ENCODE measurements around the gene MYBBP1A. TPM values are rescaled to one million over a fixed set of nuclear protein-coding genes. Genes with fewer than 3 reads are reported as not detected.
A peak's percentile ranks its signal among the peaks of the same experiment; 100 is the strongest.

MYBBP1A gene
- total RNA-seq, 1 experiment from 2014 or later, result 177 TPM

- intact Hi-C loops (cut with micrococcal nuclease; ENCODE audit: unreplicated experiment), result no loop called here
- ChIA-PET POLR2A (ENCODE audit: low non-redundant PET) (no interaction called here), CTCF (no interaction called here)
- Histone ChIP-seq H3K27ac (ENCODE audit: low read depth, low read length, poor library complexity, severe bottlenecking) (no peak overlapping the region), H3K27me3 (replicated peaks; ENCODE audit: insufficient read depth, low read depth, low read length, poor library complexity) (peaks cover 10% of the 10 kb centered on the region), H3K4me1 (ENCODE audit: insufficient read depth, low read length, poor library complexity, severe bottlenecking) (no peaks in the 10 kb centered on the region), H3K4me3 (ENCODE audit: low read depth, low read length, poor library complexity, severe bottlenecking) (no peak overlapping the region), H3K9me3 (ENCODE audit: low read depth, low read length, poor library complexity, severe bottlenecking) (no peaks in the 10 kb centered on the region), H3K36me3 (ENCODE audit: insufficient read depth, low read length, poor library complexity, severe bottlenecking) (no peaks in the 10 kb centered on the region)
- TF ChIP-seq, protein P1, sequence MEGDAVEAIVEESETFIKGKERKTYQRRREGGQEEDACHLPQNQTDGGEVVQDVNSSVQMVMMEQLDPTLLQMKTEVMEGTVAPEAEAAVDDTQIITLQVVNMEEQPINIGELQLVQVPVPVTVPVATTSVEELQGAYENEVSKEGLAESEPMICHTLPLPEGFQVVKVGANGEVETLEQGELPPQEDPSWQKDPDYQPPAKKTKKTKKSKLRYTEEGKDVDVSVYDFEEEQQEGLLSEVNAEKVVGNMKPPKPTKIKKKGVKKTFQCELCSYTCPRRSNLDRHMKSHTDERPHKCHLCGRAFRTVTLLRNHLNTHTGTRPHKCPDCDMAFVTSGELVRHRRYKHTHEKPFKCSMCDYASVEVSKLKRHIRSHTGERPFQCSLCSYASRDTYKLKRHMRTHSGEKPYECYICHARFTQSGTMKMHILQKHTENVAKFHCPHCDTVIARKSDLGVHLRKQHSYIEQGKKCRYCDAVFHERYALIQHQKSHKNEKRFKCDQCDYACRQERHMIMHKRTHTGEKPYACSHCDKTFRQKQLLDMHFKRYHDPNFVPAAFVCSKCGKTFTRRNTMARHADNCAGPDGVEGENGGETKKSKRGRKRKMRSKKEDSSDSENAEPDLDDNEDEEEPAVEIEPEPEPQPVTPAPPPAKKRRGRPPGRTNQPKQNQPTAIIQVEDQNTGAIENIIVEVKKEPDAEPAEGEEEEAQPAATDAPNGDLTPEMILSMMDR (conservative IDR thresholded peaks at IDR 0.05; ENCODE audit: low read depth, low read length), result no peak
- TF ChIP-seq EZH2 (IDR thresholded peaks at IDR 0.05; ENCODE audit: borderline replicate concordance, low read depth, low read length, poor library complexity, severe bottlenecking), result no peak
- BruUV-seq (replicated peaks), result no TSS peak
- DNase-seq (ENCODE audit: low spot score), result peak; percentile 54
These were observed 62.2 kb downstream of the MYBBP1A start for GRCh38 chr17:4492721-4493561.

- Histone ChIP-seq H3K27ac (ENCODE audit: low read depth, low read length, poor library complexity, severe bottlenecking) (no peak overlapping the region), H3K36me3 (ENCODE audit: insufficient read depth, low read length, poor library complexity, severe bottlenecking) (no peaks in the 10 kb centered on the region), H3K4me1 (ENCODE audit: insufficient read depth, low read length, poor library complexity, severe bottlenecking) (no peaks in the 10 kb centered on the region), H3K4me3 (ENCODE audit: low read depth, low read length, poor library complexity, severe bottlenecking) (no peak overlapping the region), H3K9me3 (ENCODE audit: low read depth, low read length, poor library complexity, severe bottlenecking) (no peaks in the 10 kb centered on the region), H3K27me3 (replicated peaks; ENCODE audit: insufficient read depth, low read depth, low read length, poor library complexity) (no peaks in the 10 kb centered on the region)
- DNase-seq (ENCODE audit: low spot score), result no peak
- no TSS peak for BruUV-seq (replicated peaks)
- ChIA-PET CTCF (no interaction called here), POLR2A (ENCODE audit: low non-redundant PET) (no interaction called here)
- TF ChIP-seq EZH2 (IDR thresholded peaks at IDR 0.05; ENCODE audit: borderline replicate concordance, low read depth, low read length, poor library complexity, severe bottlenecking), result no peak
- TF ChIP-seq, protein P1 (conservative IDR thresholded peaks at IDR 0.05; ENCODE audit: low read depth, low read length), result no peak
- intact Hi-C loops (cut with micrococcal nuclease; ENCODE audit: unreplicated experiment), result no loop called here
These were observed 64.5 kb downstream of the MYBBP1A start for GRCh38 chr17:4490637-4491061.

GRCh38 chr17:4490109-4490591 lies 65.0 kb downstream of the MYBBP1A start:
- no peak for DNase-seq (ENCODE audit: low spot score)
- no peak overlapping the region for H3K4me3 ChIP-seq (ENCODE audit: low read depth, low read length, poor library complexity, severe bottlenecking)
- no peak overlapping the region for H3K27ac ChIP-seq (ENCODE audit: low read depth, low read length, poor library complexity, severe bottlenecking)
- no peaks in the 10 kb centered on the region for H3K27me3 ChIP-seq (replicated peaks; ENCODE audit: insufficient read depth, low read depth, low read length, poor library complexity)
- CTCF ChIA-PET, result no interaction called here
- H3K36me3 ChIP-seq (ENCODE audit: insufficient read depth, low read length, poor library complexity, severe bottlenecking), result no peaks in the 10 kb centered on the region
- H3K9me3 ChIP-seq (ENCODE audit: low read depth, low read length, poor library complexity, severe bottlenecking), result no peaks in the 10 kb centered on the region
- POLR2A ChIA-PET (ENCODE audit: low non-redundant PET), result no interaction called here
- no TSS peak for BruUV-seq (replicated peaks)
- no peaks in the 10 kb centered on the region for H3K4me1 ChIP-seq (ENCODE audit: insufficient read depth, low read length, poor library complexity, severe bottlenecking)
- intact Hi-C loops (cut with micrococcal nuclease; ENCODE audit: unreplicated experiment), result no loop called here
- TF ChIP-seq, protein P1 (conservative IDR thresholded peaks at IDR 0.05; ENCODE audit: low read depth, low read length), result no peak
- TF ChIP-seq EZH2 (IDR thresholded peaks at IDR 0.05; ENCODE audit: borderline replicate concordance, low read depth, low read length, poor library complexity, severe bottlenecking), result no peak

Data from A673 (cell line).